Stimulated activated CD8-positive, alpha-beta memory T cell treated with anti-CD3 and anti-CD28 coated beads, Interleukin-7, amount 100 ng/mL, for 24 hours (primary cell): ENCODE data around the gene ACAD10.
"Not testable (repeated sequence)": the region's sequence is repeated elsewhere in the genome, so short reads cannot be mapped to it uniquely, and the experiment has no call there.

ENCODE experiments used
- DNase-seq: peaks from one replicate; pipeline ENCODE4 v3.0.0-alpha.2; 2020; ENCODE audit warnings: low read depth

The ACAD10 gene

GRCh38 chr12:111687255-111687654, 1.4 kb downstream of the ACAD10 start:
- DNase-seq, result no peak

GRCh38 chr12:111687952-111688351, 2.1 kb downstream of the ACAD10 start:
- no peak for DNase-seq

- no peak for DNase-seq
These were observed 5.4 kb downstream of the ACAD10 start for GRCh38 chr12:111691262-111691661.

GRCh38 chr12:111692575-111693210, 6.8 kb downstream of the ACAD10 start:
- DNase-seq, result no peak

- DNase-seq, result no peak
These were observed 8.0 kb downstream of the ACAD10 start for GRCh38 chr12:111693818-111694217.

GRCh38 chr12:111699962-111700361, 14.1 kb downstream of the ACAD10 start:
- DNase-seq, result no peak

- DNase-seq, result no peak
These were observed 19.8 kb downstream of the ACAD10 start for GRCh38 chr12:111705672-111706071.

GRCh38 chr12:111706145-111706544, 20.3 kb downstream of the ACAD10 start:
- no peak for DNase-seq

GRCh38 chr12:111715279-111715678, 29.4 kb downstream of the ACAD10 start:
- no peak for DNase-seq

GRCh38 chr12:111719316-111719715, 33.5 kb downstream of the ACAD10 start:
- DNase-seq, result not testable (repeated sequence)

GRCh38 chr12:111720457-111720856, 34.6 kb downstream of the ACAD10 start:
- no peak for DNase-seq

- DNase-seq, result not testable (repeated sequence)
These were observed 38.0 kb downstream of the ACAD10 start for GRCh38 chr12:111723646-111724360.

GRCh38 chr12:111728795-111729194, 42.9 kb downstream of the ACAD10 start:
- DNase-seq, result no peak

GRCh38 chr12:111730420-111730819, 44.6 kb downstream of the ACAD10 start:
- DNase-seq, result no peak

GRCh38 chr12:111732786-111733185, 46.9 kb downstream of the ACAD10 start:
- DNase-seq, result no peak

- no peak for DNase-seq
These were observed 47.6 kb downstream of the ACAD10 start for GRCh38 chr12:111733340-111733915.

GRCh38 chr12:111739524-111739923, 53.7 kb downstream of the ACAD10 start:
- not testable (repeated sequence) for DNase-seq

- no peak for DNase-seq
These were observed 55.5 kb downstream of the ACAD10 start for GRCh38 chr12:111741235-111741812.

GRCh38 chr12:111745211-111745610, 59.4 kb downstream of the ACAD10 start:
- DNase-seq, result no peak

- DNase-seq, result no peak
These were observed 61.5 kb downstream of the ACAD10 start for GRCh38 chr12:111747333-111747732.

- no peak for DNase-seq
These were observed 62.4 kb downstream of the ACAD10 start for GRCh38 chr12:111748151-111748672.

- no peak for DNase-seq
These were observed 63.0 kb downstream of the ACAD10 start for GRCh38 chr12:111748867-111749266.

GRCh38 chr12:111749391-111749790, 63.5 kb downstream of the ACAD10 start:
- no peak for DNase-seq
